OCI-LY7 (cell line): ENCODE data around the gene PHF12. TPM values are rescaled to one million over a fixed set of nuclear protein-coding genes. Genes with fewer than 3 reads are reported as not detected.

ENCODE experiments used
- BruUV-seq: library from RNA; stranded (reverse); fragments of 400-500 nt; replicated peaks from 2 replicates; lab custom pipeline; 2021; lab: Mats Ljungman, UMichigan
- CTCF ChIA-PET: fragments of 300-600 bp; sonication (Branson Sonifier 250); formaldehyde crosslinking; loops from one replicate; lab custom pipeline; 2022; ENCODE audit warnings: antibody characterized with exemption; ENCODE audit not compliant: unreplicated experiment; lab: Charles Lee
- POLR2A ChIA-PET: fragments of 300-600 bp; sonication (Branson Sonifier 250); formaldehyde crosslinking; loops from one replicate; lab custom pipeline; 2022; ENCODE audit warnings: antibody characterized with exemption; lab: Charles Lee
- DNase-seq: peaks from one replicate; pipeline ENCODE4 v3.0.0-alpha.2; 2015; ENCODE audit warnings: low spot score
- H2AFZ ChIP-seq: fragments of 200-600 bp; sonication (generic), shearing (Covaris generic); 2 replicates; pipeline ENCODE4 v1.6.1; 2014; ENCODE audit warnings: mild to moderate bottlenecking, antibody characterized with exemption, low read length, moderate library complexity
- H3K27ac ChIP-seq: fragments of 200-600 bp; sonication (generic); 2 replicates; pipeline ENCODE4 v1.5.1; 2014; ENCODE audit warnings: mixed run types, low read depth, mild to moderate bottlenecking, moderate library complexity, low read length, inconsistent platforms; ENCODE audit not compliant: poor library complexity, severe bottlenecking
- H3K36me3 ChIP-seq: fragments of 200-600 bp; sonication (generic); 2 replicates; pipeline ENCODE4 v1.6.1; 2014; ENCODE audit warnings: mild to moderate bottlenecking, antibody characterized with exemption, low read length, moderate library complexity, mixed read lengths; ENCODE audit not compliant: insufficient read depth
- H3K4me1 ChIP-seq: fragments of 200-600 bp; sonication (generic); 2 replicates; pipeline ENCODE4 v1.5.1; 2014; ENCODE audit warnings: mild to moderate bottlenecking, low read length; ENCODE audit not compliant: insufficient read depth, poor library complexity, severe bottlenecking
- H3K4me2 ChIP-seq: fragments of 200-600 bp; sonication (generic); 2 replicates; pipeline ENCODE4 v1.6.1; 2014; ENCODE audit warnings: mild to moderate bottlenecking, low read length
- H3K4me3 ChIP-seq: fragments of 200-600 bp; sonication (generic); 2 replicates; pipeline ENCODE4 v1.5.1; 2014; ENCODE audit warnings: mild to moderate bottlenecking, low read depth, low read length; ENCODE audit not compliant: poor library complexity, severe bottlenecking
- H3K79me2 ChIP-seq: fragments of 200-600 bp; sonication (generic); 2 replicates; pipeline ENCODE4 v1.6.1; 2016; ENCODE audit warnings: low read depth, mild to moderate bottlenecking, low read length, moderate library complexity, mixed read lengths; ENCODE audit not compliant: insufficient read depth
- H3K9me2 ChIP-seq: fragments of 200-600 bp; sonication (generic); 2 replicates; pipeline ENCODE4 v1.6.1; 2016; ENCODE audit warnings: mild to moderate bottlenecking, low read length, mixed read lengths; ENCODE audit not compliant: insufficient read depth
- H3K9me3 ChIP-seq: fragments of 200-600 bp; sonication (generic); 2 replicates; pipeline ENCODE4 v1.6.1; 2014; ENCODE audit warnings: mild to moderate bottlenecking, mixed run types, low read length, mixed read lengths
- H4K20me1 ChIP-seq: fragments of 200-600 bp; sonication (generic); 2 replicates; pipeline ENCODE4 v1.6.1; 2014; ENCODE audit warnings: mild to moderate bottlenecking, antibody characterized with exemption, low read length, moderate library complexity, mixed read lengths; ENCODE audit not compliant: insufficient read depth
- EZH2phosphoT487 ChIP-seq: fragments of 200-600 bp; sonication (generic); IDR thresholded peaks from 2 replicates; pipeline ENCODE4 v1.6.1; 2018; ENCODE audit warnings: low read depth, borderline replicate concordance, mild to moderate bottlenecking, mixed run types, antibody characterized with exemption, low read length, moderate library complexity, mixed read lengths
- intact Hi-C: fragments of 100-400 bp; cut with micrococcal nuclease; formaldehyde crosslinking; loops from one replicate; pipeline ENCODE4 v1.10.0; 2022; ENCODE audit not compliant: unreplicated experiment
- total RNA-seq, 2 experiments: library from RNA; depleted of rRNA in 1 of 2; stranded (reverse); fragments of >200 nt in 1 of 2; shearing (Covaris generic) in 1 of 2; gene quantifications; 2 replicates each; pipeline ENCODE4 v1.2.3, GENCODE V29; 2014 to 2022
- TF ChIP-seq, protein P1 (sequence below): fragments of 200-600 bp; sonication (generic); conservative IDR thresholded peaks from 2 replicates; pipeline ENCODE4 v1.5.1; 2014; ENCODE audit warnings: mild to moderate bottlenecking, antibody characterized with exemption, low read length, moderate library complexity, mixed read lengths

Gene PHF12
- total RNA-seq, 2 experiments from 2014 or later = 40.6 to 62.5 TPM

DNA sequence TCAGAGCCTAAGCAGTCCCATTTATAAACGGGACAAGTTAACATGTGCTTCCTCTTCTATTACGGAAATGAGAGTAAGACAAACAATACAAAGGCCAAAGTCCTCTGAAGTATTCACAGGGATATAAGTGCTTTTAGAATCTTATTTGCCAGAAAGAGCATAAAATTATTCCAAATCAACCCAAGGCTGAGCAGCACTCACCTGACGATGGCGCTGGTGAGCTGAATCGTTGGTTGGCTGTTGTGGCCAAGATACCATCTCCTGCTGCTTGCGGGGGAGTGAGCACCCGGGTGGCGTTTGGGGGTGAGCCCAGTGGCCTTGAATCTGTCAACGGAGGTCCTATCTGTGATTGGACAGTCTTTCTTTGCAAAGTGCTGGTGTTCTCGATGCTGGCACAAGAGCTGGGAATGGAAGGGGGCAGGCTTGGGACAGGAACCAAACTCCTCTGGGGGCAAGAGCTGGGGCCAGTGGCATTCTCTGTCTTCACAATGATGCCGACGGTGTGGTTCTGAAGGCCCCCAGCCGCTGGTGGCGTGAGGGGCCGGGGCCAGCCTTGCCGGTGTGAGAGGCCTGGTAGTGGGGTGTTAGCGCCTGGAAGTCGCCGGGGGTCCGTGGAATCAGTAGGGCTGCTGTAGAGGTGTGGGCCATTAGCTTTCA lies 38.9 kb downstream of the PHF12 start:
- Histone ChIP-seq H3K79me2 (no peaks in the 10 kb centered on the region), H3K4me2 (no peak overlapping the region), H3K9me3 (no peaks in the 10 kb centered on the region), H3K9me2 (no peaks in the 10 kb centered on the region), H3K27ac (no peak overlapping the region), H4K20me1 (no peaks in the 10 kb centered on the region), H3K36me3 (peaks cover 99% of the 10 kb centered on the region), H2AFZ (no peak overlapping the region), H3K4me3 (no peak overlapping the region), H3K4me1 (no peaks in the 10 kb centered on the region)
- BruUV-seq = TSS peak; percentile 18
- TF ChIP-seq, protein P1, sequence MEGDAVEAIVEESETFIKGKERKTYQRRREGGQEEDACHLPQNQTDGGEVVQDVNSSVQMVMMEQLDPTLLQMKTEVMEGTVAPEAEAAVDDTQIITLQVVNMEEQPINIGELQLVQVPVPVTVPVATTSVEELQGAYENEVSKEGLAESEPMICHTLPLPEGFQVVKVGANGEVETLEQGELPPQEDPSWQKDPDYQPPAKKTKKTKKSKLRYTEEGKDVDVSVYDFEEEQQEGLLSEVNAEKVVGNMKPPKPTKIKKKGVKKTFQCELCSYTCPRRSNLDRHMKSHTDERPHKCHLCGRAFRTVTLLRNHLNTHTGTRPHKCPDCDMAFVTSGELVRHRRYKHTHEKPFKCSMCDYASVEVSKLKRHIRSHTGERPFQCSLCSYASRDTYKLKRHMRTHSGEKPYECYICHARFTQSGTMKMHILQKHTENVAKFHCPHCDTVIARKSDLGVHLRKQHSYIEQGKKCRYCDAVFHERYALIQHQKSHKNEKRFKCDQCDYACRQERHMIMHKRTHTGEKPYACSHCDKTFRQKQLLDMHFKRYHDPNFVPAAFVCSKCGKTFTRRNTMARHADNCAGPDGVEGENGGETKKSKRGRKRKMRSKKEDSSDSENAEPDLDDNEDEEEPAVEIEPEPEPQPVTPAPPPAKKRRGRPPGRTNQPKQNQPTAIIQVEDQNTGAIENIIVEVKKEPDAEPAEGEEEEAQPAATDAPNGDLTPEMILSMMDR = peak; percentile 64
- no peak for TF ChIP-seq EZH2phosphoT487
- CTCF ChIA-PET = interaction anchor here (0.5 kb wide), 1 partner anchor 184 kb away, joined by 9 read pairs; no protein-coding TSS in a partner anchor
- intact Hi-C loops = no loop called here
- POLR2A ChIA-PET = interaction anchor here (0.9 kb wide), 1 partner anchor 17 kb away, joined by 4 read pairs; no protein-coding TSS in a partner anchor
- DNase-seq = no peak

DNA sequence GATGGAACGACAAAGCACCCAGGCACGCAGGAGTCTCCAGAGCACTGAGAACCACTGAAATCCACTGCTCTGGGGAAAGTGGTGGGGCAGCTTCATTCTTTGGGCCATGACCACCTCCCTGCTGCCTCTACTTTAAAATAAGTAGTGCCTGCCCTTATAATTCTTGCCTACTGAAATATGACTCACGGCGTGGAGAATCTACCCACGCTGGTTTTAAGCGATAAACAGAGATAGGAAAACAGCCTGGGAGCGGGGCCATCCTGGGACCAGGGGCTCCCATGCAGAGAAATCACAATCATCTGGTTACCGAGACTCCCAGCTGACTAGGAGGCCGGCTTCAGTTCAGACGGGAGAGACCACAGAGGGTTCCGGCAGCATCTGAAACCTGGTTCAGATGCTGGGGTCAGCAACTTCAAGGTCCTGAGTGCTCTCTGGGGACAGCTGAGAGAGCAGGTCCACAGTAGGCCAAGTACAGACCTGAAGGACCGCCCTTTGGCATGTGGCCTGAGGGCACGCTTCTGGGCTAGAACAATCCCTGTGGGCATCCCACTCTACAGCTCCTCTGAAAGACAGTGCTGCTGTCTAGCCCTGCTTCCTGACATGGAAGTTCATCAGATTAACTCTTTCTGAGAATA lies 39.8 kb downstream of the PHF12 start:
- no peak overlapping the region for H3K4me2 ChIP-seq
- CTCF ChIA-PET = interaction anchor here (0.5 kb wide), 1 partner anchor 183 kb away, joined by 9 read pairs; no protein-coding TSS in a partner anchor
- no peaks in the 10 kb centered on the region for H3K9me2 ChIP-seq
- TF ChIP-seq, protein P1 = no peak
- TF ChIP-seq EZH2phosphoT487 = no peak
- H3K4me3 ChIP-seq = no peak overlapping the region
- H3K27ac ChIP-seq = no peak overlapping the region
- POLR2A ChIA-PET = interaction anchor here (0.6 to 0.9 kb wide), 4 partner anchors 18 to 54 kb away, joined by 3 to 4 read pairs (median 4); no protein-coding TSS in a partner anchor
- no peaks in the 10 kb centered on the region for H3K79me2 ChIP-seq
- intact Hi-C loops = no loop called here
- H3K9me3 ChIP-seq = no peaks in the 10 kb centered on the region
- DNase-seq = no peak
- H2AFZ ChIP-seq = no peak overlapping the region
- H3K36me3 ChIP-seq = peaks cover 99% of the 10 kb centered on the region
- no TSS peak for BruUV-seq
- H3K4me1 ChIP-seq = no peaks in the 10 kb centered on the region
- H4K20me1 ChIP-seq = no peaks in the 10 kb centered on the region
